GM23338 (cell line): ENCODE results near the gene RANBP1. TPM values are rescaled to one million over a fixed set of nuclear protein-coding genes. Genes with fewer than 3 reads are reported as not detected.

Experiments
- ATAC-seq: fragments of 200-7000 bp; cut with Tn5 transposase; 3 replicates; pipeline ENCODE4 v1.9.1; 2020
- DNase-seq: peaks from one replicate; pipeline ENCODE4 v3.0.0-alpha.2; 2015; ENCODE audit warnings: low spot score
- H2AFZ ChIP-seq: fragments of 200-600 bp; sonication (generic); 2 replicates; pipeline ENCODE4 v1.8.0; 2016; ENCODE audit warnings: antibody characterized with exemption, mild to moderate bottlenecking, moderate library complexity
- H3F3A ChIP-seq: fragments of 200-600 bp; sonication (generic); replicated peaks from 2 replicates; pipeline ENCODE4 v1.8.0; 2017; ENCODE audit warnings: antibody characterized with exemption, mixed run types, low read depth
- H3K27ac ChIP-seq: fragments of 200-600 bp; sonication (generic); 2 replicates; pipeline ENCODE4 v1.6.1; 2016; ENCODE audit warnings: low read depth
- H3K27me3 ChIP-seq: fragments of 200-600 bp; sonication (generic); 2 replicates; pipeline ENCODE4 v1.8.0; 2016; ENCODE audit warnings: mild to moderate bottlenecking, mixed run types, moderate library complexity; ENCODE audit not compliant: insufficient read depth
- H3K36me3 ChIP-seq: fragments of 200-600 bp; sonication (generic); 2 replicates; pipeline ENCODE4 v1.8.0; 2016; ENCODE audit warnings: mild to moderate bottlenecking; ENCODE audit not compliant: insufficient read depth
- H3K4me1 ChIP-seq: fragments of 200-600 bp; sonication (generic); 2 replicates; pipeline ENCODE4 v1.8.0; 2016; ENCODE audit warnings: mild to moderate bottlenecking, moderate library complexity; ENCODE audit not compliant: insufficient read depth
- H3K4me2 ChIP-seq: fragments of 200-600 bp; sonication (generic); 2 replicates; pipeline ENCODE4 v1.7.1; 2017; ENCODE audit warnings: mixed run types
- H3K4me3 ChIP-seq: fragments of 200-600 bp; sonication (generic); 2 replicates; pipeline ENCODE4 v1.6.1; 2016; ENCODE audit warnings: mixed run types
- H3K79me2 ChIP-seq: fragments of 200-600 bp; sonication (generic); replicated peaks from 2 replicates; pipeline ENCODE4 v1.8.0; 2017; ENCODE audit warnings: mild to moderate bottlenecking; ENCODE audit not compliant: insufficient read depth
- H3K9me2 ChIP-seq: fragments of 200-600 bp; sonication (generic); 2 replicates; pipeline ENCODE4 v1.8.0; 2017; ENCODE audit not compliant: insufficient read depth
- H4K20me1 ChIP-seq: fragments of 200-600 bp; sonication (generic); replicated peaks from 2 replicates; pipeline ENCODE4 v1.8.0; 2017; ENCODE audit warnings: mild to moderate bottlenecking; ENCODE audit not compliant: insufficient read depth
- H3K27ac Mint-ChIP-seq: 2 replicates; pipeline ENCODE4 v1.8.0; 2020; ENCODE audit warnings: inconsistent platforms, mild to moderate bottlenecking, moderate library complexity, mixed read lengths
- H3K27me3 Mint-ChIP-seq: 3 replicates; pipeline ENCODE4 v1.8.0; 2022; ENCODE audit warnings: low read depth, mild to moderate bottlenecking, moderate library complexity, mixed read lengths, inconsistent platforms; ENCODE audit not compliant: insufficient read depth, poor library complexity
- H3K36me3 Mint-ChIP-seq: 3 replicates; pipeline ENCODE4 v1.8.0; 2021; ENCODE audit warnings: low read depth, mild to moderate bottlenecking, inconsistent platforms, moderate library complexity, mixed read lengths
- H3K4me1 Mint-ChIP-seq: 3 replicates; pipeline ENCODE4 v1.8.0; 2020; ENCODE audit warnings: mild to moderate bottlenecking, inconsistent platforms, mixed read lengths
- H3K4me3 Mint-ChIP-seq: 3 replicates; pipeline ENCODE4 v1.8.0; 2021; ENCODE audit warnings: moderate library complexity, mild to moderate bottlenecking, inconsistent platforms, mixed read lengths
- H3K9me3 Mint-ChIP-seq: 3 replicates; pipeline ENCODE4 v1.8.0; 2020; ENCODE audit warnings: moderate library complexity, mild to moderate bottlenecking, inconsistent platforms, mixed read lengths
- CREB1 ChIP-seq: fragments of 250-450 bp; sonication (Bioruptor Pico); IDR thresholded peaks from 2 replicates; pipeline ENCODE4 v1.5.0; 2020; ENCODE audit warnings: low read depth, mild to moderate bottlenecking, moderate library complexity
- EZH2 ChIP-seq: fragments of 200-600 bp; sonication (generic); IDR thresholded peaks from one replicate; pipeline ENCODE4 v1.8.0; 2017; ENCODE audit warnings: antibody characterized with exemption, mild to moderate bottlenecking, low read depth; ENCODE audit not compliant: unreplicated experiment
- EZH2phosphoT487 ChIP-seq: fragments of 200-600 bp; sonication (generic); IDR thresholded peaks from one replicate; pipeline ENCODE4 v1.8.1; 2018; ENCODE audit warnings: antibody characterized with exemption; ENCODE audit not compliant: unreplicated experiment
- JUNB ChIP-seq: IDR thresholded peaks from one replicate; pipeline ENCODE4 v1.6.1; 2016; ENCODE audit warnings: antibody characterized with exemption; ENCODE audit not compliant: unreplicated experiment
- NANOG ChIP-seq: IDR thresholded peaks from 2 replicates; pipeline ENCODE4 v1.6.1; 2016; ENCODE audit warnings: antibody characterized with exemption, borderline replicate concordance
- POLR2AphosphoS5 ChIP-seq: IDR thresholded peaks from 2 replicates; pipeline ENCODE4 v1.6.1; 2016; ENCODE audit warnings: antibody characterized with exemption, low read depth
- ZNF462 ChIP-seq: fragments of 250-450 bp; sonication (Bioruptor Pico); IDR thresholded peaks from 2 replicates; pipeline ENCODE4 v1.5.0; 2020; ENCODE audit warnings: mild to moderate bottlenecking, moderate library complexity
- polyA plus RNA-seq: library from polyadenylated mRNA; unstranded; fragments of >200 nt; fragmentation: Nextera tagmentation; extraction: Ambion mirVana; gene quantifications from 2 replicates; pipeline ENCODE4 v1.2.1, GENCODE V29; 2016
- total RNA-seq: library from RNA; depleted of rRNA; stranded (reverse); fragments of >200 nt; shearing (Covaris generic); gene quantifications from 2 replicates; pipeline ENCODE4 v1.2.3, GENCODE V29; 2014
- TF ChIP-seq, protein P1 (sequence below), 2 experiments: fragments of 200-600 bp in 1 of 2; sonication (generic) in 1 of 2; conservative IDR thresholded peaks; 2 replicates each; pipeline versions ENCODE4 v1.5.1 to v1.6.1; 2016 to 2017; ENCODE audit warnings: antibody characterized with exemption in 2 of 2, low read depth in 2 of 2, mild to moderate bottlenecking in 2 of 2, moderate library complexity in 1 of 2

Gene RANBP1
- total and polyA plus RNA-seq, 2 experiments from 2014 or later = 1,014 to 1,206 TPM

DNA sequence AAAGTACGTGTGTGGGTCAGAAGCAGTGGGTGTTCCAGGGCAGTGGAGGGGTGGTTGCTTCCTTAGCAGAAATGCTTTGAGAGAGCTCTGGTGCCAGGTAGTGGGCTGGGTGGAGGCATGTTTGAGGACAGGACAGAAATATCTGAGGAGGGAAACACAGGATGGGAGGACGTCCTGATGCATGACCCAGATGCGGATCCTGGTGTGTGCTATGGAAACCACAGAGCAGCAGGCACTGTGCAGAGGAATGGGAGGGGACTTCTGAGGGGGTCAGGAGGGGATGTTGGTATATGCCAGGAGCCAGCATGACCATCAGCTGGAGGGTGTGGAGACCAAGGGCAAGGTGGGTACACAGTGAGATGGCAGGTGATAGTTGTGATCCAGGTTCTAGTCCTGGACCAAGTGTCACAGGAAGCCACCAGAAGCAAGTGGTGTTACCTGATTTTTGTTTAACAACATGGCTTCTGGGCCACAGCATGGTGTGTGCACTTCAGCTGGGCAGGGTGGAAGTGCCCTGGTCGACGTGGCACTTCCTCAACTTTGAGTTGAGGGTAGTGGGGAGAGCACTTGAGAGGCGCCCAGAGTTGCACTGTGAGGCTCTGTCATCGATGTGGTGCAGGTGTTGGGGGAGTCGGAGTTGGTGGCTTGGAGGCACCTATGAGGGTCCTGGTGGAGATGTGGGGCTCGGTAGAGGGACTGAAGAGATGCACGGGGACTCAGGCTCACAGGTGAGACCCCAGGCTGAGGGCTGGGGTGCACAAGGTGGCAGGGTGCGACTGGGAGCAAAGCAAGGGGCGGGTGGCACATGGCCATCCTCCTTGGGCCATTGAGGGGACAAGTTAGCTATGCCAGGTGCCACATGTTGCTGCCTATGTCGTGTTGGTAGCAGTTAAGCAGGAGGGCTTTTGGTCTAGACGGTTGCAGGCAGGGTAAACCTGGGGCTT, 28.3 kb upstream of the RANBP1 start:
- peaks cover 36% of the 10 kb centered on the region for H3F3A ChIP-seq
- H3K4me1 ChIP-seq = peaks cover 9% of the 10 kb centered on the region; the same call in 1 of the 2 replicates
- no peak overlapping the region for H3K4me3 ChIP-seq
- Mint-ChIP-seq H3K4me3 (no peak overlapping the region), H3K27ac (no peak overlapping the region), H3K9me3 (no peaks in the 10 kb centered on the region), H3K27me3 (peaks cover 23% of the 10 kb centered on the region), H3K36me3 (peaks cover 83% of the 10 kb centered on the region), H3K4me1 (peaks cover 28% of the 10 kb centered on the region)
- H3K79me2 ChIP-seq = peaks cover 63% of the 10 kb centered on the region
- H3K9me2 ChIP-seq = no peaks in the 10 kb centered on the region
- no peak overlapping the region for H3K27ac ChIP-seq
- no peaks in the 10 kb centered on the region for H3K27me3 ChIP-seq
- ATAC-seq = no peak
- no peak for DNase-seq
- no peak overlapping the region for H2AFZ ChIP-seq
- TF ChIP-seq JUNB = no peak
- TF ChIP-seq, protein P1, sequence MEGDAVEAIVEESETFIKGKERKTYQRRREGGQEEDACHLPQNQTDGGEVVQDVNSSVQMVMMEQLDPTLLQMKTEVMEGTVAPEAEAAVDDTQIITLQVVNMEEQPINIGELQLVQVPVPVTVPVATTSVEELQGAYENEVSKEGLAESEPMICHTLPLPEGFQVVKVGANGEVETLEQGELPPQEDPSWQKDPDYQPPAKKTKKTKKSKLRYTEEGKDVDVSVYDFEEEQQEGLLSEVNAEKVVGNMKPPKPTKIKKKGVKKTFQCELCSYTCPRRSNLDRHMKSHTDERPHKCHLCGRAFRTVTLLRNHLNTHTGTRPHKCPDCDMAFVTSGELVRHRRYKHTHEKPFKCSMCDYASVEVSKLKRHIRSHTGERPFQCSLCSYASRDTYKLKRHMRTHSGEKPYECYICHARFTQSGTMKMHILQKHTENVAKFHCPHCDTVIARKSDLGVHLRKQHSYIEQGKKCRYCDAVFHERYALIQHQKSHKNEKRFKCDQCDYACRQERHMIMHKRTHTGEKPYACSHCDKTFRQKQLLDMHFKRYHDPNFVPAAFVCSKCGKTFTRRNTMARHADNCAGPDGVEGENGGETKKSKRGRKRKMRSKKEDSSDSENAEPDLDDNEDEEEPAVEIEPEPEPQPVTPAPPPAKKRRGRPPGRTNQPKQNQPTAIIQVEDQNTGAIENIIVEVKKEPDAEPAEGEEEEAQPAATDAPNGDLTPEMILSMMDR (conservative IDR thresholded peaks at IDR 0.05; ENCODE audit: low read depth in 2 of 2) = no peak
- no peak for TF ChIP-seq NANOG
- no peak for TF ChIP-seq POLR2AphosphoS5
- TF ChIP-seq EZH2 = no peak
- no peak for TF ChIP-seq EZH2phosphoT487
- no peak for TF ChIP-seq ZNF462 (CRISPR knock-in tag)
- TF ChIP-seq CREB1 (CRISPR knock-in tag) = no peak
- H3K4me2 ChIP-seq = no peak overlapping the region
- peaks cover 56% of the 10 kb centered on the region for H4K20me1 ChIP-seq
- peaks cover 45% of the 10 kb centered on the region for H3K36me3 ChIP-seq
